Mucosa of rectum (tissue), 2 donors: ENCODE results near the gene SLC66A3.

ENCODE experiments used
- H3K27ac ChIP-seq, 2 donors: one replicate each; pipeline ENCODE4 v1.7.0; 2013; ENCODE audit warnings: inconsistent platforms in 2 of 2, low read depth in 2 of 2, low read length in 2 of 2
- H3K27me3 ChIP-seq, 2 donors: one replicate each; pipeline ENCODE4 v1.7.0; 2013; ENCODE audit warnings: low read length in 2 of 2; ENCODE audit not compliant: control insufficient read depth in 2 of 2, insufficient read depth in 2 of 2
- H3K36me3 ChIP-seq, 2 donors: one replicate each; pipeline ENCODE4 v1.7.0; 2013; ENCODE audit warnings: low read length in 2 of 2; ENCODE audit not compliant: control insufficient read depth in 2 of 2, insufficient read depth in 2 of 2
- H3K4me1 ChIP-seq, 2 donors: one replicate each; pipeline ENCODE4 v1.7.0; 2013; ENCODE audit warnings: low read length in 2 of 2, mild to moderate bottlenecking in 1 of 2; ENCODE audit not compliant: control insufficient read depth in 2 of 2, insufficient read depth in 2 of 2
- H3K4me3 ChIP-seq, 2 donors: one replicate each; pipeline ENCODE4 v1.7.0; 2013; ENCODE audit warnings: low read length in 2 of 2
- H3K9ac ChIP-seq, 2 donors: one replicate each; pipeline ENCODE4 v1.7.0; 2013; ENCODE audit warnings: low read length in 2 of 2, low read depth in 1 of 2, mild to moderate bottlenecking in 1 of 2
- H3K9me3 ChIP-seq, 2 donors: one replicate each; pipeline ENCODE4 v1.7.0; 2013; ENCODE audit warnings: low read length in 2 of 2; ENCODE audit not compliant: control insufficient read depth in 2 of 2
- donor health status: healthy.
- donor health status: Normal muscosa, but diverticular disease.

The SLC66A3 gene

DNA sequence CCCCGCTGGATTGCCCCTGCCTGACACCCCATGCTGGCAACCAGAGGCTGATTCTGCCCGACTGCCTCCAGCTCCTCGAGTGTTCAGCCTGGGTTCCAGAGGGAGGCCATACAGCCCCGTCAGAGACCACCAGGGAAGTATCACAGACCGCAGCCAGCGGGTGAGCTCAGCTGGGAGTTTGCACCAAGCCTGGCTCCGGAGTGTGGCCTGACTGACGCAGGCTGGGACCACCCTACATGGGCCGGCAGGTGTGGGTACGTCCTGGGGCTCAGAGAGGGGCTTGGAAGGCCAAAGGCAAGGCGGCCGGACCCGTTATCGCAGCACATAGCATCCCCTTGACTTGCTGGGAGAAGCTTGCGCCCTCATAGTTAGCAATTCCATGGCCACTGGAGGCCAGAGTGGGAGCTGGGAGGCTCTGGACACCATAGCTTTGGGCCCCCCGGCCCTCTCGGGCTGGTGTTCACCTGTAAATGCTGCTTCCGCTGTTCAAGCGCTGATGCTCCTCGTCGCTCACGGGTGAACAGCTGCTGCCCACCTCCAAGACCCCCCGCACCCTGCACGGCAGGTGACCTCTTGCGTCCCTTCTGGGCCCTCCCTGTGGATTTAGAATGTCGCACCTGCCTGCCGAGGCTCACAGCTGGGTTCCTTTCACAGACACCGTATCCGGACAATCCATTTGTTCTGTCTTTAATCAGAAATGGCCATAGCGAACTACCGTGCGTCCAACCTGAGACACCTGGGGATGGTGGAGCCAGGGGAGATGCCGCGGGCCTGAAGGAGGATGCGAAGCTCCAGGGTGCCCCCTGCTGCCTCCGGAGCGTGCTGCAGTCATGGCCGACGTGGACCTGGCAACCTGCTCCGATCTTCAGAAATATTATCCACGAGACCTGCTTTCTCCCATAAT is 31.2 kb upstream of the SLC66A3 start:
- Histone ChIP-seq H3K9me3 (no peaks in the 10 kb centered on the region), H3K4me1 (no peaks in the 10 kb centered on the region), H3K4me3 (no peak overlapping the region), H3K27me3 (no peaks in the 10 kb centered on the region), H3K9ac (no peak overlapping the region), H3K27ac (no peak overlapping the region), H3K36me3 (no peaks in the 10 kb centered on the region)

DNA sequence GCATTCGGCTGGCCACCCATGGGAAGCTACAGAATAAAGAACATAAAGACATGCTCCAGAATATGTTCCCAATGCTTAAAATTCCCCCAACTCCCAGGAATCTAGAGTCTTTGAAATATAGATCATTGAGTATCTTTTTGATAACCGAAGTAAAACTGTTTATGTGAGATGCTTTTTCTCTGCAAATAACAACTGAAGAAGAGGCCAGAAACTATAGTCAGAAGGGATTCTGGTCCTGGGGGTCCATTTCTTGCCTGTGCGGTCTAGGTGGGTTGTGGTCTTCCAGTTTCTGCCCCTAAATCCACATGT is 30.6 kb upstream of the SLC66A3 start:
- Histone ChIP-seq H3K4me1 (peaks cover 0 to 3% of the 10 kb centered on the region in 2 donors), H3K27me3 (no peaks in the 10 kb centered on the region), H3K9ac (no peak overlapping the region), H3K36me3 (no peaks in the 10 kb centered on the region), H3K9me3 (no peaks in the 10 kb centered on the region), H3K27ac (no peak overlapping the region), H3K4me3 (no peak overlapping the region)

- no peaks in the 10 kb centered on the region for H3K9me3 ChIP-seq
- H3K27ac ChIP-seq = no peak overlapping the region
- no peaks in the 10 kb centered on the region for H3K36me3 ChIP-seq
- no peak overlapping the region for H3K4me3 ChIP-seq
- no peaks in the 10 kb centered on the region for H3K27me3 ChIP-seq
- no peak overlapping the region for H3K9ac ChIP-seq
- peaks cover 13 to 16% of the 10 kb centered on the region in 2 donors for H3K4me1 ChIP-seq
Measured at GRCh38 chr2:11127761-11128160, 27.5 kb upstream of the SLC66A3 start.

- H3K27ac ChIP-seq = peak overlapping the region in 1 of 2 donors; percentile 3
- no peak overlapping the region for H3K4me3 ChIP-seq
Measured at GRCh38 chr2:11128243-11128951, 26.9 kb upstream of the SLC66A3 start.

DNA sequence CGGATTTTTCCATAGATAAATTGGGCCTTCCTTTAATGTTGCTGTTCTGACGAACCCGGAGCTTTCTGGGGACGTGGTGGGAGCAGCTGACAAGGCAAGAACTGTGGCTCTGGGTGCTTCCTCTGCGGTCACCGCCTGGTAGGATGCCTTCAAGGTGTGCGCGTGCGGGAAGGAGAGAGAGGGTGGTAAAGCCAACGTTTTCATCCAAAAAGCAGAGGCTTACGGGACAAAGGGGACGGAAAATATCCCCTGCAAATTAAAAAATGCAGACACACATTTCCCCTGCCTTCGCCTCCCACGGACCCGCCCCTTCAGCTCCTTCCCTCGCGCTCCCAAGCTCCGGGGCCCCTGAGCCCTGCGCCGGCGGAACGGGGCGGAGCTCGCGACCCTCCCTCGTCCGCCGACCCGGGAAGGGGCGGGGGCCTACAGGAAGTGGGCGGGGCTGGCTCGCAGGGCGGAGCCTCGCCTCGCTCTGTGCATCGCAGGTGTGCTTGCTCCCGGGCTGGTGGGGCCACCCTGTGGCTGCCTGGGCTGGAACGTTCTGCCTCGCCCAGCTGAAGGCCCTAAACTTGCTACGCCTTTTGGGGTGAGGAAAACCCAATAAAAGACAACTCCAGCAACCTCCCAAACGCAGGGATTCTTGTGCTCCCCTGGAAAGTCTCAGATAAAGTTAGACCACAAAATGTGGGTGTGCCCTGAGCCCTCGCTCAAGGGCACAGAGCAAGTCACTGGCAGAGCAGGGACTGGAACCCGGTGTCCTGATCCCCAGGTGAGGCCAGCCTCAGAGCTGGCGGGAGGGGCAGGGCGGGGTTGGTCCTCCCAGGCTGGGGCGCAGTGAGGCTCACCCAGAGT is 25.4 kb upstream of the SLC66A3 start:
- H3K9ac ChIP-seq = peak overlapping the region; percentile 56 to 66
- peaks cover 0 to 4% of the 10 kb centered on the region in 2 donors for H3K27me3 ChIP-seq
- peak overlapping the region; percentile 25 to 43 for H3K27ac ChIP-seq
- H3K9me3 ChIP-seq = no peaks in the 10 kb centered on the region
- H3K4me3 ChIP-seq = peak overlapping the region; percentile 54 to 74
- no peaks in the 10 kb centered on the region for H3K36me3 ChIP-seq
- H3K4me1 ChIP-seq = peaks cover 21 to 24% of the 10 kb centered on the region in 2 donors

More at GRCh38 chr2:11128243-11128951, 26.9 kb upstream of the SLC66A3 start:
- peaks cover 18 to 21% of the 10 kb centered on the region in 2 donors for H3K4me1 ChIP-seq
- no peaks in the 10 kb centered on the region for H3K36me3 ChIP-seq
- peaks cover 0 to under 1% of the 10 kb centered on the region in 2 donors for H3K27me3 ChIP-seq
- H3K9ac ChIP-seq = no peak overlapping the region
- H3K9me3 ChIP-seq = no peaks in the 10 kb centered on the region

DNA sequence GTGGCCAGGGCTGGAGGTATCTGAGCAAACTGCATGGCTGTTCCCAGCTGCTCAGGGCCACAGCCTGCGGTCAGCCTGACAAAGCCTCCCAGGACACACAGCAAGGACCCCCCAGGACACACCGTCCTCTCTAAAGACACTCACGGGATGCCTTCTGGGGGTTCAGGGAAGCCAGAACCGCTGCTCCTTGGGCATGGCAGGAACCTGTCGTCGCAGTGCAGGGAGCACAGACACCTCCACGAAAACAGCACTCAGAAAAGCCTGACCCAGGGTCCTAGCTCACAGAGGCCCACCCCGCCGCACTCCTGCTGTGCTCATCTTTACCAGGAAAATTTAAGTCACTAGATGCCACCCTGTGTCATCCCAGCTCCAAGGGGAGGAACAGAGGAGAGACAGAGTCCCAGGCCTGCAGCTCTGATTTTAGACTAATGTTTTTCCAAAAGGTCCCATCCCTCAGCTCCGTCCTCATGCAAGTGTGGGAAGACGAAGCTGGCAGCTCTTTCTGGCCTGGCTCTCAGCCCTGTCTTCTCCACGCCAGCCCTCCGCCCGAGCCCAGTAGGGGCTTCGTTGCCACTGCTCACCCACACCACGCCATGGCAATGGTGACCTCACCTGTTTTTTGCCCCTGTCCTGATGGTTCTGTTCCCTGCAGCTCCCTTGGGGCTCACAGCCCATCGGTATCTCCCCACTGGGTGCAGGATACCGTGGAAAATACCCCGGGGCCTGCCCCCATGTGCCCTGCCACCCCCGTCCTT is 23.9 kb upstream of the SLC66A3 start:
- Histone ChIP-seq H3K4me3 (no peak overlapping the region), H3K36me3 (no peaks in the 10 kb centered on the region), H3K9ac (no peak overlapping the region), H3K9me3 (no peaks in the 10 kb centered on the region), H3K27ac (no peak overlapping the region), H3K27me3 (peaks cover 0 to 7% of the 10 kb centered on the region in 2 donors), H3K4me1 (peaks cover 21 to 24% of the 10 kb centered on the region in 2 donors)

GRCh38 chr2:11132036-11132671 is 23.1 kb upstream of the SLC66A3 start:
- Histone ChIP-seq H3K27ac (no peak overlapping the region), H3K4me3 (peak overlapping the region; percentile 80 to 85), H3K27me3 (peaks cover 0 to 7% of the 10 kb centered on the region in 2 donors), H3K9ac (peak overlapping the region in 1 of 2 donors; percentile 68), H3K36me3 (no peaks in the 10 kb centered on the region), H3K9me3 (no peaks in the 10 kb centered on the region), H3K4me1 (peaks cover 21 to 24% of the 10 kb centered on the region in 2 donors)

GRCh38 chr2:11133238-11133935 is 21.9 kb upstream of the SLC66A3 start:
- H3K27ac ChIP-seq = no peak overlapping the region
- peak overlapping the region; percentile 68 to 75 for H3K9ac ChIP-seq

More at GRCh38 chr2:11133238-11133935, 21.9 kb upstream of the SLC66A3 start:
- H3K9me3 ChIP-seq = no peaks in the 10 kb centered on the region
- no peaks in the 10 kb centered on the region for H3K36me3 ChIP-seq
- H3K4me3 ChIP-seq = peak overlapping the region; percentile 80 to 85
- H3K27me3 ChIP-seq = peaks cover 0 to 7% of the 10 kb centered on the region in 2 donors
- H3K4me1 ChIP-seq = peaks cover 21 to 24% of the 10 kb centered on the region in 2 donors
